Measurements from ENCODE around the gene LMO7.

LMO7 gene

GRCh38 chr13:75635828-75636435 is at the start of gene LMO7:
Gene LMO7, plus strand, starts transcription at chr13:75636330. Its CDS starts 328 bp downstream, at chr13:75636658.
- peak; percentile 35 to 55 for DNase-seq

GRCh38 chr13:75587679-75588078 is 48.5 kb upstream of the LMO7 start:
- no peak for DNase-seq

GRCh38 chr13:75596657-75597182 is 39.4 kb upstream of the LMO7 start:
- no peak for DNase-seq

GRCh38 chr13:75600371-75600770 is 35.8 kb upstream of the LMO7 start:
- DNase-seq = no peak

- DNase-seq = no peak
Observed at GRCh38 chr13:75603038-75603437, 33.1 kb upstream of the LMO7 start.

- DNase-seq = no peak
Observed at GRCh38 chr13:75607447-75607846, 28.7 kb upstream of the LMO7 start.

- DNase-seq = no peak
Observed at GRCh38 chr13:75610466-75610865, 25.7 kb upstream of the LMO7 start.

GRCh38 chr13:75612354-75612753 is 23.8 kb upstream of the LMO7 start:
- no peak for DNase-seq

- no peak for DNase-seq
Observed at GRCh38 chr13:75617230-75617629, 18.9 kb upstream of the LMO7 start.

GRCh38 chr13:75618308-75618707 is 17.8 kb upstream of the LMO7 start:
- no peak for DNase-seq

GRCh38 chr13:75620020-75620419 is 16.1 kb upstream of the LMO7 start:
- no peak for DNase-seq

GRCh38 chr13:75621147-75621546 is 15.0 kb upstream of the LMO7 start:
- DNase-seq = no peak

- DNase-seq = no peak
Observed at GRCh38 chr13:75628801-75629200, 7.3 kb upstream of the LMO7 start.

GRCh38 chr13:75633285-75633684 is 2.8 kb upstream of the LMO7 start:
- no peak for DNase-seq

- no peak for DNase-seq
Observed at GRCh38 chr13:75635101-75635827, 866 bp upstream of the LMO7 start.

- DNase-seq = peak in 1 of 2 experiments; percentile 55
Observed at GRCh38 chr13:75636436-75637180, 478 bp downstream of the LMO7 start.

- DNase-seq = no peak
Observed at GRCh38 chr13:75637181-75637750, 1.1 kb downstream of the LMO7 start.

GRCh38 chr13:75639454-75639853 is 3.3 kb downstream of the LMO7 start:
- no peak for DNase-seq

- DNase-seq = no peak
Observed at GRCh38 chr13:75641026-75641425, 4.9 kb downstream of the LMO7 start.

- DNase-seq = no peak
Observed at GRCh38 chr13:75643182-75643581, 7.1 kb downstream of the LMO7 start.

GRCh38 chr13:75643693-75644092 is 7.6 kb downstream of the LMO7 start:
- DNase-seq = no peak

- no peak for DNase-seq
Observed at GRCh38 chr13:75645141-75645540, 9.0 kb downstream of the LMO7 start.

- DNase-seq = no peak
Observed at GRCh38 chr13:75647126-75647784, 11.1 kb downstream of the LMO7 start.
